Globus pallidus (tissue), 1 donor: Measurements from ENCODE around the gene ETV6.

Source experiments
- DNase-seq: peaks from one replicate; pipeline ENCODE4 v3.0.0-alpha.2; 2015; ENCODE audit warnings: low spot score

Gene ETV6

DNA sequence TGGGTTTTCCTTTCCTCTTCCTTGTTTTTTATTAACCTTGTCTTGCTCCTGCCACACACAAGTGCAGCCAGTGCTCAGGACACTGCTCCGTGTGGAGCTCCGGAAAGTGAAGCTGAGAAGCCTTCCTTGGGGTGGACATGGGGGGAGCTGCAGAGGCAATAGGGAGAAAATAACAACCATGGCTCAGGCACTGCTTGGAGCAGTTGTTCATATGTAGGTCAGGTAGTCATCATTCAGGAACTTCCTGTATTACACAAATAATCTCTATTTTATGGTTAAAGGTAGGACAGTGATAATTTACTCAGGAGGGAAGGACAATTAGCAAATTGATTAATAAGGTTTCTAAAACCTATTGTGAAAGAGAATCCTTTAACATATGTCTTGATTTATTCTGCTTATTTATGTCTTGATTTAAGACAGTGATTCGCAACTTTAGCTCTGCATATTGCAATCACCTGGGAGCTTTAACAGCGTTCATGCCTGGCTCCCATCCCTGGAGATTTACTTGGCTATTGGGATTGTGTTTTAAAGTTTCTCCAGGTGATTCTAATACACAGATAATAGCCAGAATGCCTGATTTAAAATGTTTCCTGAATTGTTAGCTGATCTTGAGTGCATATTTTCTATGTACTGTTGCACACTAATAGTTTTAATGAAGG lies 92.1 kb downstream of the ETV6 start:
- DNase-seq = no peak

DNA sequence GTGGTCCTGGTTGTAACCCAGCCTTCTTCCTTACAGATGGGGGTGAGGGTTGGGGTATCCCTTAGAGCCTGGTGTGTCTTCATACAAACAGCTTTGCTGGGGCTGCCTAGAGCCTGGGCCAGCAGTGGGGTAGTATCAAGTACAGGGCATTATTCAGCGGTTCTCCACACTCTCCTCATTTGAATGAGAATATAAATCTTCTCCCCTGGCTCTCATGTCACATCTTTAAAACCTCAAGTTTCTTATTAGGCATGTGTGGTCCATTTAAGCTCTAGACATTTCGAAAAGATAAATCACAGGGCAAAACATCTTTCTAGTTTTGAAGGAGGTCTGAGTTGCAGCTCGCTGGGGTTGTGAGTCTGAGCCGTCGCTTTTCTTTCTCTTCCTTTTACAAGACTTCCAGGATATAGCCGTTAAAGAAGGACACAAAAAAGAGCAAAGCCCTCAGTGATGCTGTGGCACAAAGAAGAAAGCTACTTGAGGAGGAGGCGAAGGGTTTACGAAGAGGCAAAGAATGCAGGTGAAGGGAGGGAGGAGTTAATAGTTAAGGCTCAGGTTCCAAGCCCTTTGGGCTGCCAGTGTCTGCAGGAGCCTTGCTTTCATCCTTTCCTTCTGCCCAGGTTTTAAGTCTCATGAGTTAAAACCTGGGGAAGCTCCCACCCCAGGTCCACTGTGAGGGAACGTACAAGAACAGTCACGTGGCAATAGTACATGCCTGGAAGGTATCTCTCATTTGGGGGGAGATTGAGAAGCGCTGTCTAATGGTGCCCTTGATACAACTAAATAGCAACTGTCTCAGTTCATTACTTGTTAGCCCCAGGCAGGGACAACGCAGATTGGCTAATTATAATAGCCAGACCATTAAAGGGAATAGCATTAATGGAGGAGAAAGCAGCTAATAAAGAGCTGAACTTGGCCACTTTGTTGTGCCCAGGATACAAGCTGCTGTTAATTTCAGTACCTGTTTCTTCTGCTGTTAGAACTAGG lies 94.2 kb downstream of the ETV6 start:
- DNase-seq = no peak

DNA sequence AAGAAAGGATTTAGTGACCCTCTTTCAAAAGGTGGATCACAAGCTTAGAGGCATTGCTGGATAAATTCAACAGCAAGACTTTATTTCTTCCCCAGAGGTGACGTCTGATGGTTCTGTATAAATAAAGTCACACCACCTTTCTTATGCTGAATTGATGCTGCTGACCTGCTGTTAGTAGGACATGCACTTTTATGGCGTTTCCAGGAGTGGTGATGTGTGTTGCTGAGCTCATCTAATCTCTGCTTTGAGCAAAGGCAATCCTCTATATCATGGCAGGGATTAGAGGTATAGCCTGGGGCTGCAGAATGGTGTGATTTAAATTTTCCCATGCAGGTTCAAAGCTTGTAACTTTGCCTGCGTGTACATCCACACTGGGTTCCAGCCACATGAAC lies 94.9 kb downstream of the ETV6 start:
- DNase-seq = no peak

DNA sequence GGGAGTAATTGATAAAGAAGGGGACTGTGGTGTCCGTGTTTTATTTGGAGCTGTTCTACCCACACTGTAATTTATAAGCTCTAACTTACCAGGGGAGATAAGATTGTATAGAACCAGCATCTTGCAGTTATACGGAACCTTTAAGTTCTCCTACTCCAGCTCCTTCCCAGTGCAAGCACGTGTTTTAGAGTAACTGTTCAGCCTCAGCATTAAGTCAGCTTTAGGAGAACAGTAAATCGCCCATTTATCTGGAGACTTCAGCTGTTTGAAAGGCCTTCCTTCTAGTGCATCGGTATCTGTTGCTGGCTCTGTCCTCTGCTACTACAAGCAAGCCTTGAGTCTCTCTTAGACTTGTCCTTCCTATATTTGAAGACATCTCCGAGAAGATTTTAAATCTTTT lies 95.6 kb downstream of the ETV6 start:
- DNase-seq = no peak

DNA sequence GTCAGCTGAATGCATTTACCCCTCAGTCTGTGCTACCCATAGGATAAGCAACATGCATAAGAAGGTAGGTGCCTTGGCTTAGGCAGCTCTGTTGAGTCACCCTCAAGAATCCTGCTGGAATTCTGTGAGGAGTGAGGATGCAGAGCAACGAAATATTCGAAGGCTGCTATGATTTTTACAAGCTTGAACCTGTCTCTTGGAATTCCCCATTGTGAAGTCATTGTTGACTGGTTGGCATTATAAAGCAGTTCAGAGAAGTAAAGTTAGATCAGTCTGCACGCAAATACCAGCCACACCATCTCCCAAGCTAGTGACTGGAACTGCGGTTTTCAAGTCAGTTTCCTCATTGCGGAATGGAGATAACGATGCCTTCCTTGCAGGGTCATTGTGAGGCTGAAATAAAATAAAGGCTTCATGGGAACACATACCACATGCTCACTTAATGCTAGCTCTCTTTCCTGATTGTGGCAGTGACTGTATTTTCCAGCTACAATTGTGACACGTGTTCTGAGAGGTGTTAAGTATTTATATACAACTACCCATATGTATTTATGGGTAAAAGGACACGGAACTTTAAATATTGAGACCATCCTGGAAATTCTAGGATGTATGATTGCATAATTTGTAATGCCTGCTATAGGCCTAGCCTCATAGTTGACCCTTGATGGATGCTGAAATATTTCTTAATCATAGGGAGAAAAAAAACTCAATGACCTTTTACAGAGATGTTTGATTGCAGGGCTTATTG lies 96.7 kb downstream of the ETV6 start:
- no peak for DNase-seq

DNA sequence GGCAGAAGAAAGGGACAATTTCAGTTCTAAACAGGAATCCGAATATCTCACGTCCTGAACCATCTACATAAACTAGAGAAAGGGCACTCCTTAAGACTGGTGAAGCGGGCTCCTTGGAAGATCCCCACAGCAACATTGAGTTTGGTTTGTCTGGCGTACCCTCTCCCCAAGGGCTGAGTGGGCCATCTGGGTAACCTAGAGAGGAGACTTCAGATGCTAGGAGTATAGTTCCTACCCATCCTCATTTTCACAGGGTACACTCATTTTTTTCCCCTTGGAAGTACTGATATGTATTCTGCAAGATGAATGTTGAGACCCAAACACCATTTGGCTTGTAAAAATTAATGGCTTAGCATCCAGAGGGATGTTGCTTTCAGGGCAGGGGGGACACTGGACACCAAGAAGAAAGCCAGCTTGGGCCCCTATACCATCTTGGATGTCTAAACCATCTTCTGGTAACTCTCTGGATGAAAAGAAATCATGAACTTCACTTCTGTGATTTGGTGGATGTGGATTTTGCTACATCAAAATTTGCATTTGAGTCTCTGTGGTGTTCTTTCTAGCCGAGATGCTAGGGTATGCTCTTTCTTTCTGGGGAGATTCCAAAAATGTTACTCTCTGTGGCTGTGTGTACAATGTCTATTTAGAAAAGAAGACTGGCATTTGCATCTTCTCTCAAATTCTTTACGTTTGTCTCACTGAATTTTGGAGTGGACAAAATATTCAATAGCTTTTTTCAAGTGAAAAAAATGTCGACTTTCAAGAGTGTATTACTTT lies 97.7 kb downstream of the ETV6 start:
- DNase-seq = no peak

DNA sequence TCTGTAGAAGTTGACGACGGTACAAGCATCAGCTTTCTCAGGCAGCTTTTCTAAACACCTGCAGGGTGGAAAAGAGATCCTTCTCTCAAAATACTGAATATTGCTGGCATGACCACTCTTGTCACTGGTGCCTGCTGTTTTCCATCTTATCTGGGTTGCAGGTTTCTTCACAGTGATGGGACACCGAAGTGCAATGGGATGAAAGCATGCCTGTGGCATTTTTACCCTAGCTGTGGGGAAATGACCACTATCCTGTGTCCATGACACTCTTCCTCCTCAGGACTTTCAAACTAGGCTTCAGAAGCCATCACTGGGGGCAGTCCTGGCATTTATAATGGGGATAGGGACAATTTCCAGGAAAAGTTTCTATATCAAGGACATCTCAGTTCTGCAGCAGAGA lies 98.5 kb downstream of the ETV6 start:
- DNase-seq = no peak

DNA sequence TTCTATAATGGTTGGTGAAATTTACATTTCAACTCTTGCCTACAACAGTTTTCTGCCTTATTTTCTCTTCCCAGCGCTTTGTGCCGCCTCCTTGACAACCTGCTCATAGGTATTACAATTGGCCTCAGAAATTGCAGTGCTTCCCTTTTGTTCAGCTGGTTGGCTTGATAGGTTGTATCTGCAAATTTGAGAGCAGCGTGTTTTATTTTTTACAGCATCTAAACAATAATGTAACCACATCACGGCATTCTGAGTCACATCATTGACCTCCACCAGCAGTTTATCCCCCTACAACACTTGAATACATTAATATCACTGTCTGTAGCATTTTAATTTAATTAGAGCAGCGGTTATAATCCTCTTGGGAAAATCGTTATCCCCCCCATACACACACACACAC lies 99.4 kb downstream of the ETV6 start:
- no peak for DNase-seq

DNA sequence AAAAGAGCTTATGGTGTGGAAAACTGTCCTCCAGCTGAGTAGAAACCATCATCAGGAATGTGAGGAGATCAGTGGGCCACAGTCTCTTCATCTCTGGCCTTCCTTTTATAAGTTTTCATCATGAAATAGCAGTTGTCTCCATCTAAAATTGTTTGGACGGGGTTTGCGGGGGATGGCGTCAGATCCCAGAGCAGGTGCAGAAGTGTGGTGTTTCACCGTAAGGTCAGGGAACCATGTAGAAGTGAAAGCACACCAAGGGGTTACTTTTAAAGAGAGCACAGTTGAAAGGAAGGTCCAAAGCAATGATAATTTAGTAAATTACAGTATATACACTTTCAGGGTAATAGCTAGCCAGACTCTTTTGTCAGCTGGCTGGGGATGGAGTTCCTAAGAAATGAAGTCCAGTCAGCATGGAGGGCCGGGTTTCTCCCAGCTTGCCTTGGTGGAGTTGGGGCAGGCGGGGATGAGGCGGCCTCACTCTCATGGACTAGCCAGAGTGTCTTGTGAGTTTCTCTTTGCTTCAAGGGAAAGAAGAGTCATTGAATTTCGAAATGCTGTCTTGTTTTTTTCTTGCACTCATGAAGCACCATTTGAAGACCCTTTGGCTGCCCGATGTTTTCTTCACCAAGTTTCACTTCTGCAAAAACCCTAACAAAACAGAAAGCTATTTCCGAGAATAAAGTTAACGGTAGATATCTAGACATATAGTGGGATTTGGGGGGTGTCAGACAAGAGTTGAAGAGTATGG lies 100.6 kb downstream of the ETV6 start:
- DNase-seq = no peak

DNA sequence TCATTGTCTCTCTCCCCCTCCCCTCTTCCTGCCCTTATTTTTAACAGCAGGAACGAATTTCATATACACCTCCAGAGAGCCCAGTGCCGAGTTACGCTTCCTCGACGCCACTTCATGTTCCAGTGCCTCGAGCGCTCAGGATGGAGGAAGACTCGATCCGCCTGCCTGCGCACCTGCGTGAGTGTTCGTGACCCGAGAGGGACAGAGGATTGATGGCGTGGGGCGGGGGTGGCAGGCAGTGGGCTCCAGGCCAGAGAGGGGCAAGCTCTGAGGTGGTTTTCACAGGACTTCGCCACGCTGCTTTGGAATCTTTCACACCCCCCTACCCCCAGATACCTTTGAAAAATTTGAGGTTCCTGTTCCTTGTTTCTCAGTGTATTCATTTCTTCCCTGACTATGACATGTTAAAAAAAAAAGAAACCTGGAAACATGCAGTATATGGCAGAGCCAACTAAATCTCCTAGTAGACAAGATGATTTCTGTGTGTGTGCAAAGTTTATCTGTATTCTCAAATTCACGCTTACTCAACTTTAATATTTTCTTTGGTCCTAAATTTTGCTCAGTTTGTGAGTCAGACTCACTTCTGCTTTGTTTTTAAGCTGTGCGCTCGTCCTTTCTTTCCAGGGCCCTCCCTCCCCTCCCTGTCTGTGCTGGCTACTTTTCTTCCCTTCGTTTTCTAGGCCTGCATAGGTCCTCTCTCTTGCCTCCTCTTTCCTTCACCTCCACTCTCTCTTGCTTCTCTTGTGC lies 103.1 kb downstream of the ETV6 start:
- no peak for DNase-seq

DNA sequence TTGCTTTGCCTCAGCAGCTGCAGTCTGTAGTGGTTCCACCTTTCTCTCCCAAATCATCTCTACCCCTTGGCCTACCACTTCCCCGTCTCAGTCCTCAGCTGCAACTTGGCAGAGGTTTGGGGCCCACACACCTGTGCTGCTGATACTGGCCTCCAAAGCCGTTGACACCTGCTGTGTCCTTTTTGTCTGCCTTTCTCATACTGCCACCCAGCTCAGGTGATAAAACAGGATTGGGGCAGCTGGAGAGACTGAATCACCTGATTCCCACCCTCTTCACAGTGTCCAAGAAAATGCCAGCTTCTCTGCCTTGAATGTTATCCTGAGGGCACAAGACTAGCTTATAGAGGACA lies 103.7 kb downstream of the ETV6 start:
- no peak for DNase-seq

DNA sequence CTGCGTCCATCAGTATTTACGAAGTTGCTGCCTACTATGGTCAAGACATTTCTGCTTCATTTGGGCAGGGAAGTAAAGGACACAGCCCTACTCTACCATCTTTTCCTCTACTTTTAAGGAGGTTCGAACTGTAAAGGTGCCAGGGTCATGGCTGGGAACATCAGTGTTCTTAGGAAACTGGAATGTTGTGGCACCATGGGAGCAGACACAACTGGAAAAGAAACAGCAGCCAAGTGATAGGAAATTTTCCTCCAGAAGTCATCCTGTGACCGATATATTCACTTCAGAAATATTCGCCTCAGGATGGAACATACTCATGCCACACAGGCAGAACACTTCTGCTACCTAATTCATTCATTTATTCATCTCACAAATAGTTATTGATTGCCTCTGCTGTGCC lies 104.4 kb downstream of the ETV6 start:
- no peak for DNase-seq

DNA sequence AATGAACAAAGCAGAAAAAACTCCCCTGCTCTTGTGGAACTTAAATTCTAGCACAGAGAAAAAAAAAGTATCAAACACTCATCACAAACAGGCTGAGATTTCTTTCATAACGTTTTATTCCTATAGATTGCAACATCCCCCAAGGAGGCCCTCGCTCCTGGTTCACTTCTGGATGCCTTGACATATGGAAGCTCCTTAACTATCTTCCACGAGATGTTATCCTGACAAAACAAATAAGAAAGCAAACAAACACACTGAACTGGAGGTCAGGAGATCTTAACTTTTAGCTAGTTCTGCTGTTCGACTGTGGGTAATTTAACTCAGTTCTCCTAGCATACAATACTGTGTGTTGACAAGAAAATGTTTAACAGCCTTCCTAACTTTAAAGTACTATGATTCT lies 104.8 kb downstream of the ETV6 start:
- DNase-seq = no peak

DNA sequence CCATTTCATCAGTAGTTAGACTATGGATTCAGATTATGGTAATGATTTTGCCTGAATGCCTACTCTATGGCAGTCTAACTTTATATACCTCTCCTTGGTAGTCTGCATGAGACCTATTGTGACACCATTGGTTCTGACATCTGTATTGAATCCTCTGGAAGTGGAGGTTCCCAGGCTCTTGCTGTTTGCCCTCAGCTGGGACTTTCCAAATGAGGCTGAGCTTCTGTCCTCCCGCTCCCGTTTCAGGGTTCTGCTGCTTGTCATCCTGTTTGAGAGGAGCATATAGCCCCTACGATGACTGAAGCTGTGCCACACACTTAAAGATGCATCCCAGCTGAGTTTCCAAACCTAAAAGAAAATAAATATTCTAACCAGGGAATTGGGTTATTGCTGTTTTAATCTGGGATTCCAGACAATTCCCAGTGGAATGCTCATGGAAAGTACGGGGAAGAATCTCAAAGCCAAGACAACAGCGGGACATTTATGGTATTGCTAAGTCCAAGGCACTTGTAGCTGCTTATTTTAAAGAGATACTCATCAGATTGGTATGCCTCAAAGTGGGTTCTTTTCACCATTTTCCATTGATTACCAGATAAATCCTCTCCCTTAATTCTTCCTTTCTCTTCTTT lies 105.9 kb downstream of the ETV6 start:
- no peak for DNase-seq

DNA sequence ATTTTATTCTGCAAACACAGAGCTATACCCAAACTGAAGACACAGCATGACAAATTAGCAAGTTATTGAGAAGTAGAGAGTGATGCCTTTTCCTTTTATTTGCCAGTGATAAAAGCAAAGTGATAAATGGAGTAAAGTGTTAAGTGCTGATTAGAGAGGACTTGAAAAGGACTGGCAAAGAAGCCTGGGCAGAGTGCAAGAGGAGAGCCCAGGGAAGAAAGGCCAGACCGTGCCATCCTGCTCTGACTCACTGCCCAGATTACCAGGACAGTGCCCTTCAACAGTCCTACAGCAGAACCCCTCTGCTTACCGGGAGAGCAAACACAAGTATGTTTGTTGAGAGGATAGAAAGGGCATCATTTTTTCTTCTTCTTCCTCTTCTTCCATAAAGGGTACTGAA lies 106.5 kb downstream of the ETV6 start:
- DNase-seq = no peak

DNA sequence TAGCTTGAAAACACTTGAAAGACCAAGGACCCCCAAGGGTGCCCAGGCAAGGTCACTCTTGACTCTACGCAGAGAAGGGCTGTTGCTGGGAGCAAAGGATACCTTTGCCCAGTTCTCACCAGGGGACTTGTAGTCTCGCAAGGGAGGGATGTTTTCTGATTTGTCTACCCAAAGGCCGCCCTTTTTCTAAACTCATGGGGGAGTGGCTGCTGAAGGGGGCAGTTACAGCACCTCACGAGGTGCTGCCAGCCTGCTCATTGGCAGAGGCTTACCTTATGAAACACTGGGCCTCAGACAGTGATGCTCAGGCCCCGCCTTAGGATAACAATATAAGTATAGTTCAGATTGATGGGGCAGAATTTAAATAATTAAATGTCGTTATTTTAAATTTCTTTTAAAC lies 107.0 kb downstream of the ETV6 start:
- no peak for DNase-seq

DNA sequence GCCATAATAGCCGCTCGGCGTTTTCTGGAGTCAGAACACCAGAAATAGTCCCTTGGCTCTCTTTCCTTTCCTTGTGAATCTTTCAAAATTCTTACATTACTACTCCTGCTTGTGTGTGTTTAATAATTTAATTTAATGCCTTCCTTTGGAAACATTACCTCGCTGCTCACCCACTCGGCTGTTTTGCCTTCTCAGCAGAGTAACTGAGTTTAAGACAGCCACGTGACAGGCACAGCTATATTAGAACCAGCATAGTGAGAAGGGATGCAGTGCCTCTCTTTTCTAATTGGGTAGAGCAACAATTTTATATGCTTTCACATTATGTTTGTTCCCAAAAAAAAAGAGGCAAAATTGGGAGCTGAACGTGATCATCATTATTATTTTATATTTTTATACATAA lies 107.6 kb downstream of the ETV6 start:
- DNase-seq = no peak

DNA sequence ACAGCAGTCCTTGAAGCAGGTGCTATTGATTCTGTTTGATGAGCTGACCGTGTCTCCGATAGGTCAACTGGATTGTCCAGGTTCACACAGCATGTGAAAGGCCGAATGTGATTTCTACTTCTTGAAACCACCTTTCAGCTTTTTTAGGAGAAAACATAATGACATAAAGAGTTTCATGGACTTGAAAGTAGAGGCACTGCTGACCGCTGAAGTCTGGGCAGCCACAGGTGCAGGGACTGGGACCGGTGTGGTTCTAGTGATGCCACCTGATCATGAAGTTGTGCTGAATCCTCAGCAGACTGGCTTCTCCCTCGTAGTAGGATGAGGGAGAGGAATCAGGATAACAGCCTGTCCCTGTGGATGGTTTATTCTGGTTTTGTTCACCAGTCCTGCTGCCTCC lies 108.1 kb downstream of the ETV6 start:
- no peak for DNase-seq

DNA sequence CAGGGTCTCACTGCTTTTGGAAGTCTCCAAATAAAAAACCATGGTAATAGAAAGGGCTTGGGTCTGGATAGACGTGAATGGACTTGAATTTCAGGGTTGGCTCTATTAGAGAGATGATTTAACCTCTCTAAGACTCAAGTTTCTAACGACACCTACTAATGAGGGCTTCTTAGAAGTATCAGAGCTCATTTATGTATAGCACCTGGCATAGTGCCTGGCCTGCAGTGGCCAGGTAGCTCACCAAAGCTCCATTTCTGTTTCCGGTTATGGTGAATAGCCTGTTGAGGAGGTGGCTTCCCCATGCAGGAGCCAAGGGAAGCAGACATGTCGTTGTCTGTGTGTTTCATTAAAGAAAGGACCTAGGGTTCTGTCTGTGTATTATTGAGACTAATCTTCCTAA lies 108.6 kb downstream of the ETV6 start:
- DNase-seq = no peak
